Mucosa of descending colon (tissue), 3 donors: Measurements from ENCODE around the gene HDLBP. TPM values are rescaled to one million over a fixed set of nuclear protein-coding genes. Genes with fewer than 3 reads are reported as not detected.
A peak's percentile ranks its signal among the peaks of the same experiment; 100 is the strongest.
"Not testable (repeated sequence)": the region's sequence is repeated elsewhere in the genome, so short reads cannot be mapped to it uniquely, and the experiment has no call there.

ENCODE experiments used
- ATAC-seq: fragments of 200-7000 bp; cut with Tn5 transposase; one replicate; pipeline ENCODE4 v1.9.1; 2020; ENCODE audit warnings: mild to moderate bottlenecking, moderate library complexity
- DNase-seq, 3 donors: peaks; one replicate each; pipeline ENCODE4 v3.0.0-alpha.2; 2020
- H3K36me3 ChIP-seq: fragments of 200-600 bp; one replicate; pipeline ENCODE4 v1.8.0; 2021; ENCODE audit warnings: low read depth, mild to moderate bottlenecking
- H3K4me1 ChIP-seq: fragments of 200-600 bp; one replicate; pipeline ENCODE4 v1.8.0; 2021; ENCODE audit warnings: low read depth, mild to moderate bottlenecking
- H3K4me3 ChIP-seq: fragments of 200-600 bp; one replicate; pipeline ENCODE4 v1.8.0; 2021; ENCODE audit warnings: mild to moderate bottlenecking
- H3K9me3 ChIP-seq: fragments of 200-600 bp; one replicate; pipeline ENCODE4 v1.8.0; 2021; ENCODE audit warnings: mild to moderate bottlenecking
- intact Hi-C, 2 donors: fragments of 100-400 bp; cut with DNase I in 1 of 2; cut with micrococcal nuclease in 1 of 2; formaldehyde crosslinking; loops; one replicate each; pipeline versions ENCODE4 v1.11.0 to v1.11.1; 2022; cut with DNase I, micrococcal nuclease
- total RNA-seq, 3 donors: library from RNA; stranded (reverse); fragmentation: NEBNext Ultra II Directional in 2 of 3; extraction: Animal tissue kit (Norgen Biotek cat#: 25700) in 2 of 3; gene quantifications; one replicate each; pipeline versions ENCODE4 v1.2.1 to v1.2.4, GENCODE V29; 2021 to 2023
- TF ChIP-seq, protein P1 (sequence below): fragments of 200-600 bp; IDR thresholded peaks from one replicate; pipeline ENCODE4 v1.8.0; 2022; ENCODE audit warnings: antibody characterized with exemption, mild to moderate bottlenecking
- donor health status: DM: no; HTN: no; CAD: no; lungs with moderate emphysema.
- donor health status: DM: no; HTN: no; CAD: no.
- donor health status: DM: no; HTN: yes; CAD: no.

Gene HDLBP
- total RNA-seq, 3 donors from 2014 or later, result 363 to 417 (median 379) TPM

DNA sequence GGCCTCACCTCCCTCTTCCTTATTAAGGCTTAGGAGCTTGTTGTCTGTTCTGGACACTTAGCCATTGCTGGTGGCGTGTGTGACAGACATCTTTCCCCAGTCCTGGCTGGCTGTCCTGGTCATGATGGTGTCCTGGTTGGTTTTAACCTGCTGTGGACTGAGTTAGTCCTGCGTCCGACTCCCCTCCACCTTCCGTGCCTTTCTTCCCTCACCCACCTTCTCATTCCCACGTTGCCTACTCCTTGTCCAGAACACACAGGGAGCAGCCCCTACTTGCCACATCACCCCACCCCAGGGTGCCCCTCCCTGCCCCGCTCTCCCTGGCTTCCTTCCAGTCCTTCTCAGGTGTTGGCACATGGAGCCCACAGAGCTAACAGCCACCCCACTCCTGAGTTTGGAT is 117.5 kb downstream of the HDLBP start:
- no peaks in the 10 kb centered on the region for H3K4me1 ChIP-seq
- H3K4me3 ChIP-seq, result no peak overlapping the region
- ATAC-seq (no peak), DNase-seq (no peak)
- H3K9me3 ChIP-seq, result no peaks in the 10 kb centered on the region
- intact Hi-C loops, result no loop called here
- no peaks in the 10 kb centered on the region for H3K36me3 ChIP-seq
- TF ChIP-seq, protein P1, sequence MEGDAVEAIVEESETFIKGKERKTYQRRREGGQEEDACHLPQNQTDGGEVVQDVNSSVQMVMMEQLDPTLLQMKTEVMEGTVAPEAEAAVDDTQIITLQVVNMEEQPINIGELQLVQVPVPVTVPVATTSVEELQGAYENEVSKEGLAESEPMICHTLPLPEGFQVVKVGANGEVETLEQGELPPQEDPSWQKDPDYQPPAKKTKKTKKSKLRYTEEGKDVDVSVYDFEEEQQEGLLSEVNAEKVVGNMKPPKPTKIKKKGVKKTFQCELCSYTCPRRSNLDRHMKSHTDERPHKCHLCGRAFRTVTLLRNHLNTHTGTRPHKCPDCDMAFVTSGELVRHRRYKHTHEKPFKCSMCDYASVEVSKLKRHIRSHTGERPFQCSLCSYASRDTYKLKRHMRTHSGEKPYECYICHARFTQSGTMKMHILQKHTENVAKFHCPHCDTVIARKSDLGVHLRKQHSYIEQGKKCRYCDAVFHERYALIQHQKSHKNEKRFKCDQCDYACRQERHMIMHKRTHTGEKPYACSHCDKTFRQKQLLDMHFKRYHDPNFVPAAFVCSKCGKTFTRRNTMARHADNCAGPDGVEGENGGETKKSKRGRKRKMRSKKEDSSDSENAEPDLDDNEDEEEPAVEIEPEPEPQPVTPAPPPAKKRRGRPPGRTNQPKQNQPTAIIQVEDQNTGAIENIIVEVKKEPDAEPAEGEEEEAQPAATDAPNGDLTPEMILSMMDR, result no peak

DNA sequence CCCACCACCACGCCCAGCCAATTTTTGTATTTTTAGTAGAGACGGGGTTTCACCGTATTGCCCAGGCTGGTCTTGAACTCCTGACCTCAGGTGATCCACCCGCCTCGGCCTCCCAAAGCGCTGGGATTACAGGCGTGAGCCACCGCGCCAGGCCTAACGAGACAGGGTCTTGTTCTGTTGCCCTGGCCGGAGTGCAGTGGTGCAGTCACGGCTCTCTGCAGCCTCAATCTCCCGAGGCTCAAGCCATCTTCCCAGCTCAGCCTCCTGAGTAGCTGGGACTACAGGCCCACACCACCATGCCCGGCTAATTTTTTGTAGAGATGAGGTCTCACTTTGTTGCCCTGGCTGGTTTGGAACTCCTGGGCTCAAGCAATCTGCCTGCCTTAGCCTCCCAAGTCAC is 118.2 kb downstream of the HDLBP start:
- intact Hi-C loops, H3K4me3 ChIP-seq, ATAC-seq, H3K36me3 ChIP-seq, H3K4me1 ChIP-seq, DNase-seq, H3K9me3 ChIP-seq: not testable (repeated sequence)

DNA sequence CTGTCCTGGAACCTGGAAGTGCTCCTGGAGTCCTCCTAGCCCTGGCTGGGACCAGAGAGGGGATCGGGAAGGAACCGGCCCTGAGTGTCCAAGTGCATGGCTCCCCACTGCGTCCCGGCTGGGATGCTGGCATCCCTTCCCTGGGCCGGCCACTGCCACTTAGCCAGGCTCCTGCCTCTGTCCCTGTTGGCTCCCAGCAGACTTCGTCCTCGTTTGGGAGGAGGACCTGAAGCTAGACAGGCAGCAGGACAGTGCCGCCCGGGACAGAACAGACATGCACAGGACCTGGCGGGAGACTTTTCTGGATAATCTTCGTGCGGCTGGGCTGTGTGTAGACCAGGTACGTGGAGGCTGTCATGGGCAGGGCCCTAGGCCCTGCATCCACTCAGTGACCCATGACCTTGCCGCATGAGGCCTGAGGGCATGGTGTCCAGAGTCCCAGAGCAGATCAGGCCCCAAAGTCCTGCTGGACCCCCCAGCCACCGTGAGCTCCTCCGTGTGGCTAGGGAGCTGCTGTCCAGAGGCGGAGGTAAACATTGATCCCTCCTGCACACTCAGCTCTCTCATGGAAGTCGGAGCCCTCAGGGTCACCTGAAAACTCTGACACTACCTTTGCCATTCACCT is 119.9 kb downstream of the HDLBP start:
- H3K9me3 ChIP-seq, result no peaks in the 10 kb centered on the region

DNA sequence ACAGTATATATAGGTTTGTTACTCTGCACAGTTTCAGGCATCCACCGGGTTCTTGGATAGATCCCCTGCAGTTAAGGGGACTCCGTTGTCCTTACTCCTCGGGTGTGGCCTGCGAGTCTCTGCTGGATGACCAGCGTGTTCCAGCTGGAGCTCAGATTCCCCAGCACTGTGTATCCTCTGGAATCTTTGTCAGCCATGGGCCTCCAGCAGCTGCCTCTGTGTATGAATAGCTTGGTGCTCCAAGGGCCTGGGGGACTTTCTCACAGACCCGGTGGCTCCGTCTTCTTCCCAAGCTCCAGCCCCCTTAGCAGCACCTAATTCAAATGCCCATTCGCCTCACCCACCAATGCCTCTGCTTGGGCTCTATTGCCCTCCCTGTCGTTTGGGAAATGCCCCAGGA is 120.7 kb downstream of the HDLBP start:
- ATAC-seq, result no peak
- peaks cover 11% of the 10 kb centered on the region for H3K4me1 ChIP-seq
- TF ChIP-seq, protein P1, result no peak
- no peak for DNase-seq
- H3K36me3 ChIP-seq, result no peaks in the 10 kb centered on the region
- H3K4me3 ChIP-seq, result no peak overlapping the region
- H3K9me3 ChIP-seq, result no peaks in the 10 kb centered on the region
- intact Hi-C loops, result no loop called here

More for the DNA sequence above, 119.9 kb downstream of the HDLBP start:
- DNase-seq, result peak in 1 of 3 donors; percentile 17
- TF ChIP-seq, protein P1, result no peak
- Histone ChIP-seq H3K4me1 (peaks cover 3% of the 10 kb centered on the region), H3K4me3 (no peak overlapping the region), H3K36me3 (no peaks in the 10 kb centered on the region)
- intact Hi-C loops, result no loop called here
- ATAC-seq, result no peak

DNA sequence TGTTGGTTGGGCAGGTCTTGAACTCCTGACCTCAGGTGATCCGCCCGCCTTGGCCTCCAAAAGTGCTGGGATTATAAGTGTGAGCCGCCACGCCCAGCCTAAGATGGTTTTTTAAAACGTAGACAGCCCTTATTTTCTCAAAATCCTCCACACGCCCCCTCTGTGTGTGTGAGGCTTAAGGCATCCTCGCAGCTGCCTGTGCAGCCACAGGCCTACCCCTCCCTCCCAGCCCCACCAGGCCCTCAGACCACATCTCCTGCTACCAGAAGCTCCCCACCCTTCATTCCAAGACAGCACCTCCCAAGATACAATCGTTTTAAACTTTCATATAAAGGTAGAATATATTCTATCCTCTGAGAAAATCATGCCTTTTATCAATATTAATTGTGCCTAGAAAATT is 122.2 kb downstream of the HDLBP start:
- intact Hi-C loops, result no loop called here
- TF ChIP-seq, protein P1, result no peak
- Histone ChIP-seq H3K4me3 (no peak overlapping the region), H3K9me3 (no peaks in the 10 kb centered on the region), H3K4me1 (peaks cover 11% of the 10 kb centered on the region), H3K36me3 (no peaks in the 10 kb centered on the region)
- DNase-seq (no peak), ATAC-seq (no peak)

DNA sequence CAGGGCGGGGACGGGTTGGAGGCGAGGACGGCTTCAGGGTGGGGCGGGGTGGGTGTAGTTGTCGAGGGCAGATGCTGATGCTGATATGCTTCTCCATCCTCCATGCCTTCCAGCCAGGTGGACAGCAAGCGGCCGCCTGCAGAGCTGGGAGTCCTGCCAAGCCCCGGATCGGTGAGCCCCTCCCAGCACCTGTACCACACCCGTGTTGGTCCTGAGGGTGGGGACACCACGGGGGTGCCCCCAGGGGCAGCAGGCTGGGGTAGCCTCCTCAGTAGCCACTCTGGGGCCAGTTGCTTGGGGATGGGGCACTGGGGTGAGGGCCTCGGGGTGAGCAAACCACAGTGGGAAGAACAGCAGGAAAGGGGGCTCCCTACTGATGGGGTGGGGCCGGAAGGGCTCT is 124.4 kb downstream of the HDLBP start:
- TF ChIP-seq, protein P1, result no peak
- Histone ChIP-seq H3K36me3 (no peaks in the 10 kb centered on the region), H3K4me1 (peaks cover 11% of the 10 kb centered on the region), H3K4me3 (no peak overlapping the region), H3K9me3 (no peaks in the 10 kb centered on the region)
- DNase-seq, result peak; percentile 52 to 79 (median 72)
- intact Hi-C loops, result no loop called here
- peak; percentile 67 for ATAC-seq
